ENCODE results near the gene SUSD1.
"Not testable (repeated sequence)": the region's sequence is repeated elsewhere in the genome, so short reads cannot be mapped to it uniquely, and the experiment has no call there.

The SUSD1 gene

DNA sequence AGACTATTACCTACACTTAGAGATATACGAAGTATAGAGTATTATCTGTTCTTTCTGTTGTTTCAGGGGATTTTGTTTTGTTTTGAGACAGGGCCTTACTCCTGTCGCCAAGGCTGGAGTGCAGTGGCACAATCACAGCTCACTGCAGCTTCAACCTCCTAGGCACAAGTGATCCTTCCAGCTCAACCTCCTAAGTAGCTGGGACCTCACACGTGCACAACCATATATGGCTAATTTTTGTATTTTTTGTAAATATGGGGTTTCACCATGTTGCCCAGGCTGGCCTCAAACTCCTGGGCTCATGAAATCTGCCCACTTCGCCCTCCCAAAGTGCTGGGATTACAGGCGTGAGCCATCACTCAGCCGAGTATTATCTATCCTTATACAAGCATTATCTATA lies 45.9 kb downstream of the SUSD1 start:
- DNase-seq, result no peak

DNA sequence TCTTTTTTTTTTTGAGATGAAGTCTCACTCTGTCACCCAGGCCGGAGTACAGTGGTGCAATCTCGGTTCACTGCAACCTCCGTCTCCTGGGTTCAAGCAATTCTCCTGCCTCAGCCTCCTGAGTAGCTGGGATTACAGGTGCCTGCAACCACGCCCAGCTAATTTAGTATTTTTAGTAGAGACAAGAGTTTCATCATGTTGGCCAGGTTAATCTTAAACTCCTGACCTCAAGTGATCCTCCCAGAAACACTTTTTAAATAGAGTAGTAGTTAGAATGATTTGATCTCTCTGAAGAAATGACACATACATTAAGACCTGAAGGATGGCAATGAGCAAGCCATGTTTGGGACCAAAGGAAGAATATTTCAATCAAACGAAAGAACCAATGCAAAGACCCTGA lies 46.7 kb downstream of the SUSD1 start:
- DNase-seq, result not testable (repeated sequence)

DNA sequence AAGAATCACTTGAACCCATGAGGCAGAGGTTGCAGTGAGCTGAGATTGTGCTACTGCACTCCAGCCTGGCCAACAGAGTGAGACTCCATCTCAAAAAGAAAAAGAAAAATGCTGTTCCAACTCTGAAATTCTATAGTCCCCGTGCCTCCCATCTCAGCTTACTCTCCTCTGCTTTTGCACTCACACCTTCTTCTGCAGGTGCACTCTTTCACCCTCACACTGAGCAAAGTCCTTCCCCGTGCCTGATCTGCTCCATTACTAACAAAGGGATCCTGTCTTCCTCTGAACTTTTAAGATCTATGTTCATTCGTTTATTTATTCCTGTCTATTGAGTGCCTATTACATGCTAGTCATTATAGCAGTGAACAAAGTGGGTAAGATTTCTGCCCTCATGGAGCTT lies 47.8 kb downstream of the SUSD1 start:
- DNase-seq, result no peak

DNA sequence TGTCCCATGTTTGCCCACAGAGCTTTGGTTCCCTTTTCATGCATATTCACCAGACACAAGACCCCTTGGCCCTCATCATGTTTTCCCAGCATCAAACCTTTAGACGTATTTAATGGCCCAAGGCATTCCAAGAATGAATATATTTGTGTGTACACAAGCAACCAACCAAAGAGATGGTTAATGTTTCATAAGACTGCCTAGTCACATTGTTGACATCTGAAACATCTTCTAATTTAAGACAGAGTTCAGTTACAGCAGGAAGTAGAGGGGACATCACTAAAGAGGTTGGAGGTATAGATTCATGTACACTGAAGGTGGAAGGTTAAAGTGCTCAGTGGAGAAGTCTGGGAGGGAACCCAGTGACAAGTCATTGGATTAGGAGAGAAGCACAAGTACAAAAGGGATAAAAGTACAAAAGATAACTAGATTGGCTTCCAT lies 49.1 kb downstream of the SUSD1 start:
- DNase-seq, result no peak

DNA sequence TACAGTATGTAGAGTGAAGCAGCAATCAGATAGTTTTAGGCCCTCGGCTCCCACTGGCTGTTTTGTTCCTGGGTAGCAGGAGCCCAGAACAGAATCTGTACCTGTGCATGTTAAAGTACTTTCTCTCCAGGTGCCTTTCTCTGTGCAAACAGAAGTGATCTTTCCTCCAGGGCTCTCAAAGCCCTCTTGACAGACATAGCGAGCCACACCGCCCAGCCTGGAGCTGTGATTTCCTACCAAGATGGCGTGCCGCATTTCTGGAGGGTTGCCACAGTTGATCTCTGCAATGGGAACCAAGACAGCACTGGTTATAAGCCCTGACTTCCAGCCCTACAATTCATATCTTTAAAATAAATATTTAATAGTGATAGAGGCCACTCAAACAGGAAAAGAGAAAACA lies 50.9 kb downstream of the SUSD1 start:
- DNase-seq, result no peak

DNA sequence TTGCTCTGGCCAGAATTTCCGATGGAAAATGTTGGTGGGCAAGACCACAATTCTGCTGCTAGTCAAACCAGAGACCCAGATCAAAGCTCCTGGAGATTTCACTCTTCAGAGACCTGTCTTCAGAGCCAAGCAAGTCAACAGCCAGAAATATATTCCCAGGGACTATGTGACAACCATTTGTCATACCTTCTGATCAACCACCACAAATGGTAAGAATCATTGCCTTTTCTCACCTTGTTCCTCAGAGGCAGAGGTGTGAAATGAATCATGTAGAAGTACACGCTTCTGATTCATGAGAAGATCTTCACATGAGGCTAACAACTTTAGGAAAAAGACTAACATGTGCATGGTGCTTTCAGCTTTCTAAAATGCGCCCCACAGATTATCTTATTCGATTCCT lies 53.5 kb downstream of the SUSD1 start:
- no peak for DNase-seq

DNA sequence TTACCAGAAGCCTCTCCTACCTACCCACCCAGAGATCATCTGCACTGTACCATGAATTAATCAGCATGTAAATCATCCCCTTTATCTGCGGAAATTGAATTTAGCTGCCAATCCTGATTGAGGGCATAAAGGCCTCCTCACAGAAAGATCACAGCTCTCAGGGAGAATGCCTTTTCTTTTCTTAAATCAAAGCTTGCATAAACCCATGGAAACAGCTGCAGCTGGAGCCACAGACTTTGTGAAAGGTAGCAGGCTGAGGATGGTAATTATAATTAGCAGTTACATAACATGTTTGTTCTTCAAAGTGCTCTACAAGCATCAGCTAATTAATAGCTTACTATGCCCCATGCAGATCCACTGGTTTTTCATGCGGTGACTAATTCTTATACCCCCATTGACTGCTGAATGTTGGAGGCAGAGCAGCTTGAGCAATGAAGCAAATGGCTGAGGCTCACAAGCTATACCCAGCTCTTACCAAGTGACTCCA lies 54.6 kb downstream of the SUSD1 start:
- DNase-seq, result no peak

DNA sequence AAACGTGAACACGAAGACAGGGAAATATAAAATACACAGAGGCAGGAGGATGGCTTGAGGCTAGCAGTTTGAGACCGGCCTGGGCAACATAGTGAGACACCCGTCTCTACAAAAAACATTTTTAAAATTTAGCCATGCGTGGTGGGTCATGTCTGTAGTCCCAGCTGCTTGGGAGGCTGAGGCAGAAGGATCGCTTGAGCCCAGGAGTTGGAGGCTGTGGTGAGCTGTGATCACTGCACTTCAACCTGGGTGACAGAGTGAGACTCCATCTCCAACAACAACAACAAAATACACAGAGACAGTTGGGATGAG lies 55.1 kb downstream of the SUSD1 start:
- no peak for DNase-seq

DNA sequence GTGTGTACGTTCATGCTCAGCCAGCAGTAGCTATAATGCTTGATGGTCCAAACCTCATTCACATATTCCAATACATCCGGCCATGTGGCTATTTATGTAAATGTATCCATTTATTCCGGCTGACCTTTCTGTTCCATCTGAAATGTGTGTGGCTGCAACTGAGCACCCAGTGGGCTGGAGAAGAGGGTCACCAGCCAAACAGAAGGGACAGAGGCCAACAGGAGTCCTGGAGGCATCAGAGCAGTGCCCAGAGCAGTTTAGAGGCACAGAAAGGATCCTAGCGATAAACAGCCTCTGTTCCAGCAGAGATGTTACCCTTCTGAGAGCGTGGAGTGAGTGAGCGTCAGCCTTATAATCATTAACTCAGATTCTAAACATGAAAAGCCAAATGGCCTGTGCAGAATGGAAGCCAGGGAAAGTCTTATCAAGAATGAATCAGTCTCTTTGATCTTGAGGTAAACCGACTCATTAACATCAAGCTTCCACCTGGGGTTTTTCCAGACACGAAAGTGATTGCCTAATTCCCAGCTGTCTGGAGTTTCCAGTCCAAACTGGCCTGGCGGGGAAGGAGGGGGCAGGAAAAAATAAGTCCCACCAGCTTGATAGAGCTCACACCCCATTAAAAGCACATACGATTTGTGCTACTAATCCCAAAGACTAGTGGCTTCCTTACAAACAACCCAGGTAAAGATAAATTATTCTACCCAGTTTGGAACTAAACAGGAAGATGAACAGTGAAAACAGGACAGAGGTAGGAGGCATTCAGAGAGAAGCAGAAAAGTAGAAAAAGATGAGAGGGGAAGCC lies 55.7 kb downstream of the SUSD1 start:
- no peak for DNase-seq

DNA sequence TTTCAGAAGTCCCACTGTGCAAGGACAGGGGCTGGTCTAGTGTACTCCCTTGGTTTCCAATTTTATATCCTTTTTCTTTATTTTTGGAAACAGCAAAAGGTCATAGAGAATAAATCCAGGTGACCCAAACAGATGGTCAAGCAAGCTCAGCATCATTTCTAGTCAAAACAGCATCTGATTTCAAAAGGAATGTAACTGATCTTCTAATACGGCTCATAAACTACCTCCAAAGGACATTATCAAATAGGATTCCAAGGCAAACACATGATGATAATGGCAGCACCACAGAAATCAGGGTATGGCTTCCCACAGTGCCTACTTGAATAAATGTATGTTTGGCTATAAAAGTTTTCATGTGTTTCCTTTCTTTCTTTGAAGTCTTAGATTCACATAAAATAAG lies 57.1 kb downstream of the SUSD1 start:
- peak in 1 of 14 donors; percentile 9 for DNase-seq

DNA sequence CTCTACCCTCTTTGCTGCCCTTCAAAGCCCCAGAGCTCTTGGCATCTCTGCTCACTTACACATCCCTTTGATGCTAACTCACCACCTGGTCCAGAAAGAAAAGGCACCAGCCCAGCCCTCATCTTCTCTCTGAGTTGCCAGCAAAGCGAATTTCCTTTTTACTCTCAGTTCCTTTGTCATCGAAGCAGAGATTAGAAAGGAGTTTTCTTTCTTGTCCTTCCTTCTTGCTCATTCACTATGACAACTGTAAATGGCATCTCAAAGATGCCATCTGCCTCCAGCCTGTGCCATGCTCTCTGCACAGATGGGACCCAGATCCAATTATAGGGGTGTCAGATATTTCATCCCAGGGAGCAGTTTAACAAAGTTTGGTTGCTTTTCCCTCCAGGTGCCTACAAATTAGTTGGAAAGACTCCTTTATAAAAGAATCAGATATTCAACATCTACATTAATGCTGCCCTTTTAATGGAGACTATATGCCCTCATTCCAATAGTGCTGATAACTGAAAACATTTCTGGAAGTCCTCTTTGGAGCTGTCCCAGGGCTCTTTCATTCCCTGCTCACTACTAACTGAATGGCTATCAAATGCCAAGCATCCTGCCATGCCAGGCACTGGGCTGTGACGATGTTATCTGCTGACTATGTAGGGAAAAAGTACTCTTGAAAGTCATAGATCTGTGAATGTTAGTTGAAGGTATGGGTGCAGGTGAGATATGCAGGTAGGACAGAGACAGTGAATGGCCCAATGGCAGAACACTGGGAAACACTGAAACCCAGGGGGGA lies 58.9 kb downstream of the SUSD1 start:
- peak in 1 of 14 donors; percentile 32 for DNase-seq

DNA sequence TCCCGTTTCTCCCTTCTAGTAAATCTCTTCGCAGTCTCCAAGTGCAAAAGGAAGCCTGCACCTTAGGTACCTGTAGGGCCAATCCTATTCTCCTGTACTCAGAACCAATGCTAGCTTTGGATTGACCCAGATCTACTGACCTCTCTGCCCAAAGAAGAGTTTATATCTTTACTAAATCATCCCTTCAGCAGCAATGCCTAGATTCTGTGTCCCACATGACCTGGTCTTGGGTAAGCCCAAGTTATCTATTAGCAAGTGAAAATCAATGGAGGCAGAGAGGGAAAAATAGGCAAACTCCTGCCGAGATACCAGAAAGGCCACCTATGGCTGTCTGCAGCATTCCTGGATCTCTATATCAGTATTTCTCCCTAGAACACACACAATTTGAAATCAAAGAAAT lies 60.0 kb downstream of the SUSD1 start:
- no peak for DNase-seq

DNA sequence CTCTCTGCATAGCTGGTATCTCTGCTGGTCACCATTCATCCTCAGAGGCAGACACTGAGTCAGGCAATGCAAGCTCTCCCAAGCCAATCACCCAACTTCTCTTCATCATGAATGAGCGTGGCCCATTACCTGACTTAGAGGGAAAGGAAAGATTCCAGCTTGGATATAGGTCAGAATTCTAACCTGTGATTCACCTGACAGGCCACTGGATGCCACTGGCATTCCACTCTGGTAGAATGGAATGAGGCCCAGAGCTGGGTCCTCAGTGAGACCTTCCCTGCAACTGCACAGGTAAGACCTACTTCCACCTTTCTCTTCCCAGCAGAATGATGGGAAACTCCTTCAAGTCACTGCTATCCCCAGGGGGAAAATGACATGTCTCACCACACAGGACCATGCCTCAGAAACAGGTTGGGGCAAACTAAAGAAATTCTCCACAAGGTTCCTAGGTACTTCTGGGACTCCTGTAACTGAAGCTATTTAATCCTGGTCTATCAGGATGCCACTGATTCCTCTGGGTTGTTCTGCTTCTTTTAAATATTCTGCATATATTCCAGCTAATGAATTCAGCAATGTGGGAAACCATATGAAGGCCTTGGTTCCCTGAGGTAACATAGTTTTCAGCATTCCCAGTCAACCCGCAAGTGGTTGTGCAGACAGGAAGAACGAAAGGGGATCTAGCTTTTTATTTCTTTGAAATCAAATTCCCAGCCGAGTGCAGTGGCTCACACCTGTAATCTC lies 62.0 kb downstream of the SUSD1 start:
- peak in 1 of 14 donors; percentile 1 for DNase-seq

DNA sequence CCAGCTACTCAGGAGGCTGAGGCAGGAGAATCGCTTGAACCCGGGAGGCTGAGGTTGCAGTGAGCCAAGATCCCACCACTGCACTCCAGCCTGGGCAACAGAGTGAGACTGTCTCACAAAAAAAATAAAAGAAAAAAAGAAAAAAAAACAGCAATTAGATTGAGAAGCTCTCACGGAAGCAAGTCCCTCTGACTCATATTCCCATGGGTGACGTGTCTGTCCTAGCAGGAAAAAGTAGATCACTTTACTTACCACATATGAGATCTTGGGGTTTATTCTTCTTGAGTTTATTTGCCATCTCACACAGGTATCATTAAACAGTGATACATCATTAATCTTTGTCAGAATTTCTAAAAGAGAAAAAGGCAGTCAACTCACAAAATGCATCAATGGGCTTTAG lies 62.6 kb downstream of the SUSD1 start:
- DNase-seq, result no peak

DNA sequence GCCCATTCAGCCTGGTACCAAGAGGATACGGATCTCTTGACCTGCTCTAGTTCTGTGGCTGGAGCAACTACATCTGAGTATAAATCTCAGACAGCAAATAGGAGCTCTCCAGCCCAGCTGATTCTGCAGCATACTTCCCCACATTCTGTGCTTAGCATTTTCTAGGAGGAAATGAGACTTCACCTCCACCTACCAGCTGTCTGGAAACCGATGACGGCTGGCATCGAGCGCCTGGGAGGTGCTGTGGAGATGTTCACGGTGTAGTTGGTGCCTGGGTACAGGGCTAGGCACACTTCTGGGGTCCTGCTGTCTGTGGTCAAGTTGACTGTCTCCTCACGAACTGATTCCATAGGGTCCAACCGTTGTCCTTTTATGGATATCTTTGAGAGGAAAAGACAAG lies 63.6 kb downstream of the SUSD1 start:
- DNase-seq, result no peak

DNA sequence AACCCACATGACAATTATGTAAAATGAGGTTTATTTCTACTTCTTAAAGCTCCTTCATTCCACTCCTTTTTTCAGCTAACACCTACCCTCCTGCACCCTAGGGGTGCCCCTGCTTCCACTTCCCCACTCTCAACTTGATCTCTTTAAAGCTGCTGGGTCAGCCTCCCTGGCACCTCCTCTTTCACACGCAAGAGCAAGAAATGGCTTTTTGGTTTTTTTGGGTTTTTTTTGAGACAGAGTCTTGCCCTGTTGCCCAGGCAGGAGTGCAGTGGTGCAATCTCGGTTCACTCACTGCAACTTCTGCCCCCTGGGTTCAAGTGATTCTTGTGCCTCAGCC lies 64.4 kb downstream of the SUSD1 start:
- no peak for DNase-seq

DNA sequence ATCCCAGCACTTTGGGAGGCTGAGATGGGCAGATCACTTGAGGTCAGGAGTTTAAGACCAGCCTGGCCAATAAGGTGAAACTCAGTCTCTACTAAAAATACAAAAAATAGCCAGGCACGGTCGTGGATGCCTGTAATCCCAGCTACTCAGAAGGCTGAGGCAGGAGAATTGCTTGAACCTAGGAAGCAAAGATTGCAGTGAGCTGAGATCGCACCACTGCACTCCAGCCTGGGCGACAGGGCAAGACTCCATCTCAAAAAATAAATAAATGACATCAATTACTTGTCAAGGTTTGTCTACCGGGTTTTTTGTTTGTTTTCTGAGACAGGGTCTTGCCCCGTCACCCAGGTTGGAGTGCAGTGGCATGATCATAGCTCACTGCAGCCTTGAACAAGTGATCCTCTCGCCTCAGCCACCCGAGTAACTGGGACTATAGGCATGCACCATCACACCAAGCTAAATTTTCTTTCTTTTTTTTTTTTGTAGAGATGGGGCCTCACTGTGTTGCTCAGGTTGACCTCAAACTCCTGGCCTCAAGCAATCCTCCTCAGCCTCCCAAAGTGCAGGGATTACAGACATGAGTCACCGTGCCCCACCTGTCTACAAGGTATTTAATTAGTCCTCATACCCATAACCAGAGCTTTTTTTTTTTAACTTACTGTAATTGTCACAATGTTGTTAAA lies 64.9 kb downstream of the SUSD1 start:
- no peak for DNase-seq

DNA sequence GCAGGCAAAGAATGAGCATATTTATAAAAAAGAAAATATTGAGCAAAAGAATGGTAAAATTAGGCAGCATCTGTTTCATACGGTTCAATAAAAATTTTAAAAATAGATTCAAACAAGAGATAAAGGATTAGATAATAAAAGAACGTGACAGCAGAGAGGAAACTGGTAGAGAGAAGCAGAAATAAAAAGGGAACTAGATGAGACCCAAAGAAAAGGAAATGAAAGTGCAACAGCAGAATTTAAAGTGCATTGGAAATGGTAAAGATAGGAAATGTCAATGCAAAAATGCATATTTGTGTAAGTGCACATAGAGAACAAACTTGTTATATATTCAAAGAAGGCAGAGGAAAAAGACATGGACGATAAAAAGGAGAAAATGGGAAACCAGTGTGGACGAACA lies 70.2 kb downstream of the SUSD1 start:
- no peak for DNase-seq

DNA sequence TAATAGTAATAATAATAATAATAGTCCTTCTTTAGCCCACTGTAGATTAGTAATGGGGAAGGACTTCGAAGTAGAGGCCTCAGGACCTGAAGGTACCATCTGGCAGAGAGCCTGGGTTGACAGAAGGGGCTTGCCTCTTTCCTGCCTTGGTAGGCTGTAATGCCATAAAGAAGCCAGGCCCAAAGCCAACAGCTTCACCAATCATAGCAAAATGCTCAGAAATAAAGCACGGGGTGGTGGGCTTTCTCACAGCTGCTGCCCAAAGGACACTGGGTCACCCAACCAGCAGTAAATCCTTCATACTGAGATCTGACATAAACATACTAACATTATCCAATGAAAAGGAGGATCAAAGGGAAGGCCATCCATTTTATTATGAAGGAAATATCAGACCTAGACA lies 70.7 kb downstream of the SUSD1 start:
- no peak for DNase-seq

DNA sequence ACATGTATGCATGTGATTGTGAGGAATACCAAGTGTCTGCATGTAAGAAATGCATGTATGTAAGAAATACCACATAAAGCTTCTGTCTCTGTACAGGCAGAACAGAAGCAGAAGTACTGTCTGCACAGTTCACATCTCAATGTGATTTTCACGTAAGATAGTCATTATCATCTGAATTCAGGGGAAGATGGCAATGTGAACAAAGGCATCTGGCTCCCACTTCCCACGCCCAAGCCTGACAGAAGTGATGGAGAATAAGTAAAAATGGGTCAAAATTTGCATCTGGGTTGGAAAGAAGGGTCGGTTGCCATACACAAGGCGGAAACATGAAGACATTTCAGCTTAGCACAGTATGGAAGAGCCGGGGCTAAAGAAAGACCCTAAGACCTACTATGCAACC lies 71.7 kb downstream of the SUSD1 start:
- DNase-seq, result no peak

DNA sequence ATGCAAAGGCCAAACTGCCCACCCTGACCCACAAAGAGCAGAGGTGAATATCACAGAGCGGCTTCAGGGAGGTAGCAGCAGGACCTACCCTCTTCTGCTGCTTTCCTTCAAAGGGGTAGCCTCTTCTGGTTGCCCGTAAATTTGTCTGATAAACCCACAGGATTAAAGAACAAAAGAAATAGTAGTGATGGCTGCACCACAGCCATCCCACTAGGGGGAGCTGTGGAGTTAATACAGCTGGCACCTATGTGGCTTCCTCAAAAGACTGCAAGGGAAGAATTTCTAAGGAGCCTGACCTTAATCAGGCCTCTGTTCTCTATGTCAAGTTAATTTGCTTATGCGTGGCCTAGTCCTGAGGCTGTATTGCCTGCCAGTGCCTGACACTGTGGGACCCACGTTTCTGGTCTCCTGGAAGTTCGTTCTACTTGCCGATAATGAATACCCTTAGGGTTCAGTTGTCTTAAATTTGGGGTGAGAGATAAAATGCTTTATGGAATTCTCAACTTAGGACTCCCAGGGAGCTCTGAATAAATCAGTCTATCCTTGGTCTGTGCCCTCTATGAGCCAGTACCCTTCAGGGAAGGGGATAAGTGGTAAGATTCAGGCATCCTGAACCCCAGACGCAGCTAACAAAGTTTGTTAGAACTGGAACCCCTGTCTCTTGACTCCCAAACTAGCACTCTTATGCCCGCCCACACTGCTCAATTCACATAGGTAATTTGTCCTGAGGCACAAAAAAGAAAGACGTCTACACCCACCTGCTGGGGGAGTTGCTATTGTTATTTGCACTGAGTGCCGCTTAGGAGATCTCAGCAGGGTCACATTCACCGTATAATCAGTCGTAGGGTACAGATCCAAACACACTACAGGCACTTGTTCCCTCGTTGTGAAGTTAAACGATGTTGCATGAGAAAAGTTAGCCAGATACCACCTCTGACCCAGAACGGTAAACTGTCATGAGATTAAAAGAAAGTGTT lies 77.1 kb downstream of the SUSD1 start:
- peak in 7 of 14 donors; percentile 2 to 38 (median 15) for DNase-seq
